ENCODE results near the gene PRR20E. TPM values are rescaled to one million over a fixed set of nuclear protein-coding genes. Genes with fewer than 3 reads are reported as not detected.
"Not testable (repeated sequence)": the region's sequence is repeated elsewhere in the genome, so short reads cannot be mapped to it uniquely, and the experiment has no call there.

Gene PRR20E
- not detected in 2 replicates for total RNA-seq (2014; rRNA removed; shearing (Covaris generic))

GRCh38 chr13:57166897-57167296 is at the start of gene PRR20E:
TSS of gene PRR20E (plus strand) at chr13:57167197. CDS start at chr13:57167584, 387 bp downstream.
- DNase-seq (ENCODE audit: low spot score); in situ Hi-C loops (cut with HindIII; ENCODE audit: low sequenced_read_pairs): not testable (repeated sequence)

- in situ Hi-C loops (cut with HindIII; ENCODE audit: low sequenced_read_pairs) = no loop called here
- peak; percentile 74 for DNase-seq (ENCODE audit: low spot score)
These were observed 43.3 kb upstream of the PRR20E start for GRCh38 chr13:57123681-57124080.

GRCh38 chr13:57128909-57129308 is 38.1 kb upstream of the PRR20E start:
- no peak for DNase-seq (ENCODE audit: low spot score)
- in situ Hi-C loops (cut with HindIII; ENCODE audit: low sequenced_read_pairs) = no loop called here

GRCh38 chr13:57136093-57136492 is 30.9 kb upstream of the PRR20E start:
- in situ Hi-C loops (cut with HindIII; ENCODE audit: low sequenced_read_pairs) = no loop called here

GRCh38 chr13:57137585-57137984 is 29.4 kb upstream of the PRR20E start:
- no peak for DNase-seq (ENCODE audit: low spot score)
- in situ Hi-C loops (cut with HindIII; ENCODE audit: low sequenced_read_pairs) = no loop called here

More at GRCh38 chr13:57136093-57136492, 30.9 kb upstream of the PRR20E start:
- DNase-seq (ENCODE audit: low spot score) = no peak

GRCh38 chr13:57138988-57139387 is 28.0 kb upstream of the PRR20E start:
- no peak for DNase-seq (ENCODE audit: low spot score)
- in situ Hi-C loops (cut with HindIII; ENCODE audit: low sequenced_read_pairs) = no loop called here

- in situ Hi-C loops (cut with HindIII; ENCODE audit: low sequenced_read_pairs); DNase-seq (ENCODE audit: low spot score): not testable (repeated sequence)
These were observed 27.2 kb upstream of the PRR20E start for GRCh38 chr13:57139781-57140180.

GRCh38 chr13:57140235-57140968 is 26.6 kb upstream of the PRR20E start, which contains the start of gene PRR20A:
TSS of gene PRR20A (plus strand) at chr13:57140918. CDS start at chr13:57141305, 387 bp downstream.
- in situ Hi-C loops (cut with HindIII; ENCODE audit: low sequenced_read_pairs); DNase-seq (ENCODE audit: low spot score): not testable (repeated sequence)

- in situ Hi-C loops (cut with HindIII; ENCODE audit: low sequenced_read_pairs); DNase-seq (ENCODE audit: low spot score): not testable (repeated sequence)
These were observed 19.8 kb upstream of the PRR20E start, which contains the start of gene PRR20B for GRCh38 chr13:57147188-57147587. TSS of gene PRR20B (plus strand) at chr13:57147488. CDS start at chr13:57147875, 387 bp downstream.

GRCh38 chr13:57148106-57148505 is 18.9 kb upstream of the PRR20E start:
- DNase-seq (ENCODE audit: low spot score); in situ Hi-C loops (cut with HindIII; ENCODE audit: low sequenced_read_pairs): not testable (repeated sequence)

- DNase-seq (ENCODE audit: low spot score); in situ Hi-C loops (cut with HindIII; ENCODE audit: low sequenced_read_pairs): not testable (repeated sequence)
These were observed 13.2 kb upstream of the PRR20E start, which contains the start of gene PRR20C for GRCh38 chr13:57153761-57154160. TSS of gene PRR20C (plus strand) at chr13:57154061. CDS start at chr13:57154448, 387 bp downstream.

- in situ Hi-C loops (cut with HindIII; ENCODE audit: low sequenced_read_pairs); DNase-seq (ENCODE audit: low spot score): not testable (repeated sequence)
These were observed 6.7 kb upstream of the PRR20E start, which contains the start of gene PRR20D for GRCh38 chr13:57160332-57160731. TSS of gene PRR20D (plus strand) at chr13:57160632. CDS start at chr13:57161019, 387 bp downstream.

- DNase-seq (ENCODE audit: low spot score) = no peak
- in situ Hi-C loops (cut with HindIII; ENCODE audit: low sequenced_read_pairs) = no loop called here
These were observed 24.7 kb downstream of the PRR20E start for GRCh38 chr13:57191667-57192066.

GRCh38 chr13:57212989-57213388 is 46.0 kb downstream of the PRR20E start:
- in situ Hi-C loops (cut with HindIII; ENCODE audit: low sequenced_read_pairs) = no loop called here

More at GRCh38 chr13:57212989-57213388, 46.0 kb downstream of the PRR20E start:
- no peak for DNase-seq (ENCODE audit: low spot score)

Other genes starting within 250 kb of the PRR20E start
- not detected in 2 replicates for gene PRR20A, start 26.3 kb upstream of the PRR20E start, total RNA-seq (2014; rRNA removed; shearing (Covaris generic))
- gene PRR20B, start 19.7 kb upstream of the PRR20E start, total RNA-seq (2014; rRNA removed; shearing (Covaris generic)) = not detected in 2 replicates
- not detected in 2 replicates for gene PRR20C, start 13.1 kb upstream of the PRR20E start, total RNA-seq (2014; rRNA removed; shearing (Covaris generic))
- gene PRR20D, start 6.6 kb upstream of the PRR20E start, total RNA-seq (2014; rRNA removed; shearing (Covaris generic)) = not detected in 2 replicates